ENCODE measurements around the gene NOMO2.

DNA sequence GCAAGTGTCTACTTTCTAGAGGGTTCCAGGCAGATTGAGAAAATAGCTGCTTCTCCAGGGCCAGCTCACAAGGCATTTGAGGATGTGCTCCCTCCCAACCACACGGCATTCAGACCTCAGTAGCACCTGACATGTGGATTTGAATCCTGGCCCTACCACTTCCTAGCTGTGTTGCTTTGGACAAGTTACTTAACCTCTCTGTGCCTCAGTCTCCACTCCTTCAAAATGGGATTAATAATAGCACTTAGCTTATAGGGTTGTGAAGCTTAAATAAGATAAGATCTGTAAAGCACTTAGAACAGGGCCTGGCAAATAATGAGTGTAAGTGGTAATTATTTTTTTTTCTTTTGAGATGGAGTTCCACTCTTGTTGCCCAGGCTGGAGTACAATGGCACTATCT, 21.0 kb upstream of the NOMO2 start:
- TF ChIP-seq TOX (CRISPR knock-in tag; IDR thresholded peaks at IDR 0.05; ENCODE audit: borderline replicate concordance) (no peak), CSDC2 (CRISPR knock-in tag; IDR thresholded peaks at IDR 0.05) (no peak), ZNF70 (CRISPR knock-in tag; IDR thresholded peaks at IDR 0.05) (no peak), PPARA (CRISPR knock-in tag; IDR thresholded peaks at IDR 0.05; ENCODE audit: borderline replicate concordance) (no peak), RARB (CRISPR knock-in tag; IDR thresholded peaks at IDR 0.05) (no peak), ZC3H10 (CRISPR knock-in tag; IDR thresholded peaks at IDR 0.05) (no peak), TCF4 (CRISPR knock-in tag; IDR thresholded peaks at IDR 0.05; ENCODE audit: borderline replicate concordance) (no peak)
- TF ChIP-seq, protein P1, sequence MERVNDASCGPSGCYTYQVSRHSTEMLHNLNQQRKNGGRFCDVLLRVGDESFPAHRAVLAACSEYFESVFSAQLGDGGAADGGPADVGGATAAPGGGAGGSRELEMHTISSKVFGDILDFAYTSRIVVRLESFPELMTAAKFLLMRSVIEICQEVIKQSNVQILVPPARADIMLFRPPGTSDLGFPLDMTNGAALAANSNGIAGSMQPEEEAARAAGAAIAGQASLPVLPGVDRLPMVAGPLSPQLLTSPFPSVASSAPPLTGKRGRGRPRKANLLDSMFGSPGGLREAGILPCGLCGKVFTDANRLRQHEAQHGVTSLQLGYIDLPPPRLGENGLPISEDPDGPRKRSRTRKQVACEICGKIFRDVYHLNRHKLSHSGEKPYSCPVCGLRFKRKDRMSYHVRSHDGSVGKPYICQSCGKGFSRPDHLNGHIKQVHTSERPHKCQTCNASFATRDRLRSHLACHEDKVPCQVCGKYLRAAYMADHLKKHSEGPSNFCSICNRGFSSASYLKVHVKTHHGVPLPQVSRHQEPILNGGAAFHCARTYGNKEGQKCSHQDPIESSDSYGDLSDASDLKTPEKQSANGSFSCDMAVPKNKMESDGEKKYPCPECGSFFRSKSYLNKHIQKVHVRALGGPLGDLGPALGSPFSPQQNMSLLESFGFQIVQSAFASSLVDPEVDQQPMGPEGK (CRISPR knock-in tag; IDR thresholded peaks at IDR 0.05; ENCODE audit: borderline replicate concordance), result no peak
- TF ChIP-seq, protein P2, sequence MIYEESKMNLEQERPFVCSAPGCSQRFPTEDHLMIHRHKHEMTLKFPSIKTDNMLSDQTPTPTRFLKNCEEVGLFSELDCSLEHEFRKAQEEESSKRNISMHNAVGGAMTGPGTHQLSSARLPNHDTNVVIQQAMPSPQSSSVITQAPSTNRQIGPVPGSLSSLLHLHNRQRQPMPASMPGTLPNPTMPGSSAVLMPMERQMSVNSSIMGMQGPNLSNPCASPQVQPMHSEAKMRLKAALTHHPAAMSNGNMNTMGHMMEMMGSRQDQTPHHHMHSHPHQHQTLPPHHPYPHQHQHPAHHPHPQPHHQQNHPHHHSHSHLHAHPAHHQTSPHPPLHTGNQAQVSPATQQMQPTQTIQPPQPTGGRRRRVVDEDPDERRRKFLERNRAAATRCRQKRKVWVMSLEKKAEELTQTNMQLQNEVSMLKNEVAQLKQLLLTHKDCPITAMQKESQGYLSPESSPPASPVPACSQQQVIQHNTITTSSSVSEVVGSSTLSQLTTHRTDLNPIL (CRISPR knock-in tag; IDR thresholded peaks at IDR 0.05; ENCODE audit: low read depth), result no peak
